SIG-M5 (cell line): ENCODE results near the gene DCUN1D2.
"Not testable (repeated sequence)": the region's sequence is repeated elsewhere in the genome, so short reads cannot be mapped to it uniquely, and the experiment has no call there.

Source experiments
- DNase-seq: peaks from one replicate; lab custom pipeline; 2025; lab: John Stamatoyannopoulos, UW

The DCUN1D2 gene

GRCh38 chr13:113464476-113464875, 26.0 kb downstream of the DCUN1D2 start:
- no peak for DNase-seq

- no peak for DNase-seq
These were observed 29.3 kb downstream of the DCUN1D2 start for GRCh38 chr13:113461022-113461751.

GRCh38 chr13:113460599-113460998, 29.9 kb downstream of the DCUN1D2 start:
- DNase-seq, result no peak

- no peak for DNase-seq
These were observed 30.4 kb downstream of the DCUN1D2 start for GRCh38 chr13:113460064-113460555.

GRCh38 chr13:113458253-113459065, 32.1 kb downstream of the DCUN1D2 start:
- DNase-seq, result no peak

- no peak for DNase-seq
These were observed 33.0 kb downstream of the DCUN1D2 start for GRCh38 chr13:113457510-113457909.

- DNase-seq, result no peak
These were observed 34.3 kb downstream of the DCUN1D2 start for GRCh38 chr13:113456116-113456702.

- no peak for DNase-seq
These were observed 35.1 kb downstream of the DCUN1D2 start for GRCh38 chr13:113455384-113455783.

- no peak for DNase-seq
These were observed 35.6 kb downstream of the DCUN1D2 start for GRCh38 chr13:113454936-113455335.

- no peak for DNase-seq
These were observed 37.3 kb downstream of the DCUN1D2 start, which contains the start of gene ADPRHL1 for GRCh38 chr13:113452942-113453901. Gene ADPRHL1, minus strand, starts transcription at chr13:113453488. Its CDS starts 51 bp downstream, at chr13:113453437.

GRCh38 chr13:113452466-113452865, 38.0 kb downstream of the DCUN1D2 start:
- no peak for DNase-seq

GRCh38 chr13:113451951-113452421, 38.5 kb downstream of the DCUN1D2 start:
- DNase-seq, result no peak

GRCh38 chr13:113450861-113451620, 39.5 kb downstream of the DCUN1D2 start:
- DNase-seq, result not testable (repeated sequence)

GRCh38 chr13:113450348-113450744, 40.2 kb downstream of the DCUN1D2 start:
- DNase-seq, result not testable (repeated sequence)

- DNase-seq, result no peak
These were observed 40.7 kb downstream of the DCUN1D2 start for GRCh38 chr13:113449693-113450347.

GRCh38 chr13:113448885-113449692, 41.4 kb downstream of the DCUN1D2 start:
- DNase-seq, result no peak

GRCh38 chr13:113448545-113448884, 42.0 kb downstream of the DCUN1D2 start:
- no peak for DNase-seq

GRCh38 chr13:113447596-113447995, 42.9 kb downstream of the DCUN1D2 start:
- no peak for DNase-seq

- no peak for DNase-seq
These were observed 44.0 kb downstream of the DCUN1D2 start for GRCh38 chr13:113446488-113446854.
